BLaER1 treated with 17β-estradiol and CSF1 and Interleukin-3, amounts not matched to agents 10 nM and 100 nM (cell line): ENCODE results near the gene MANBA.
A peak's percentile ranks its signal among the peaks of the same experiment; 100 is the strongest.
"Not testable (repeated sequence)": the region's sequence is repeated elsewhere in the genome, so short reads cannot be mapped to it uniquely, and the experiment has no call there.

Source experiments
- H3K27ac ChIP-seq, 11 experiments: shearing (Covaris generic); formaldehyde crosslinking; 2 replicates each; pipeline ENCODE4 v1.8.1; 2022
- H3K27me3 ChIP-seq, 11 experiments: shearing (Covaris generic); formaldehyde crosslinking; 2 replicates each; pipeline ENCODE4 v1.8.1; 2022
- H3K36me3 ChIP-seq, 11 experiments: shearing (Covaris generic); formaldehyde crosslinking; 2 replicates each; pipeline ENCODE4 v1.8.1; 2022
- H3K4me1 ChIP-seq, 10 experiments: shearing (Covaris generic); formaldehyde crosslinking; 2 replicates each; pipeline ENCODE4 v1.8.1; 2022
- H3K4me2 ChIP-seq, 11 experiments: shearing (Covaris generic); formaldehyde crosslinking; 2 replicates each; pipeline ENCODE4 v1.8.1; 2022
- H3K4me3 ChIP-seq, 10 experiments: shearing (Covaris generic); formaldehyde crosslinking; 2 replicates each; pipeline ENCODE4 v1.8.1; 2022
- H3K9ac ChIP-seq, 11 experiments: shearing (Covaris generic); formaldehyde crosslinking; 2 replicates each; pipeline ENCODE4 v1.8.1; 2022
- H3K9me3 ChIP-seq, 11 experiments: shearing (Covaris generic); formaldehyde crosslinking; replicated peaks in 1 of 11; 2 replicates each; pipeline ENCODE4 v1.8.1; 2022
- H4K20me1 ChIP-seq, 11 experiments: shearing (Covaris generic); formaldehyde crosslinking; 2 replicates each; pipeline ENCODE4 v1.8.1; 2022
- Cebpa-rat ChIP-seq, 11 experiments: shearing (Covaris generic); IDR thresholded peaks; 2 replicates each; pipeline ENCODE4 v1.8.1; 2022

MANBA gene

DNA sequence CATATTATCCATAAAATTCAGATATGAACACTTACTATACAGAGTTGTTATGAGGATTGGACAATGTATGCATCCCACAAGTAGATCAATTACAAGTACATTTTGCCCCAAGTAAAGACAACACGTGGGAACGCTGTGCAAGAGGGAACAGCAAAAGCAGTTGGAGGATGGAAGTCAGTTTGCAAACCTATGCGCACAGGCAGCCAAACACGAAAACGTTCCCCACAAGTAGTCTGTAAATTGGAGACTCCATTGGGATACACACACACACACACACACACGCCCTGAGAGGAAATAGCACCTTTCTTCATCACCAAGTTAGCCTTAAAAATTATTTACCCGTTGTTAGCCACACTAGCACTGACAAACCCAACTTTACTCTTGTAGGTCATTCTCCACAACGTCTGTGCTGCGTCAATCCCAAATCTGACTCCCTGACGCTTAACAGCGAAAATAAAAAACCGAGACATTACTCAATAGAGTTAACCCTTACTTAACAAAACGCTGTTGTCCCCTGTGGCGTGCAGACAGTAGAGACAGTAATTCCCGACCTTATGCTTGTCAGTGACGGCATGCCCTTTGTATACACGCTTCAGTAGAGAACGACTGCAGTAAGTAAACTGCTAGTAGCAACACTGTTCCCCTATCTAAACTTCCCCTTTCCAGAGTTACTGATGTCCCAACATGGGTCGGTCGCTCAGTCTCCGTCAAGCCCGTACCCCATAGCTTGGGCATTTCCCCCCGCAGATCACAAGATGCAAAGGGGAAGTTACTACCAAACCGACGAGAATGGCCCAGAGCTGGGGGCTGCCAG lies 730 bp downstream of the MANBA start:
- H3K9me3 ChIP-seq: peaks cover 0 to 17% (median 11%) of the 10 kb centered on the region in 11 experiments; a peak in 15 of 22 replicates
- peak overlapping the region; percentile 75 to 99 (median 96) for H3K27ac ChIP-seq
- peak overlapping the region; percentile 76 to 97 (median 94) for H3K4me2 ChIP-seq
- H3K4me3 ChIP-seq: peak overlapping the region; percentile 70 to 97 (median 84)
- peak in 3 of 11 experiments; percentile 32 to 56 (median 45); a peak in 4 of 22 replicates for TF ChIP-seq Cebpa-rat (IDR thresholded peaks at IDR 0.05)
- H3K36me3 ChIP-seq: peaks cover 0 to 20% (median 0%) of the 10 kb centered on the region in 11 experiments; a peak in 4 of 22 replicates
- peaks cover 16 to 42% (median 23%) of the 10 kb centered on the region in 10 experiments for H3K4me1 ChIP-seq
- peak overlapping the region; percentile 81 to 99 (median 96) for H3K9ac ChIP-seq
- peaks cover 0 to 10% (median 9%) of the 10 kb centered on the region in 11 experiments; a peak in 12 of 22 replicates for H3K27me3 ChIP-seq
- peaks cover 6 to 45% (median 19%) of the 10 kb centered on the region in 11 experiments; a peak in 14 of 22 replicates for H4K20me1 ChIP-seq

DNA sequence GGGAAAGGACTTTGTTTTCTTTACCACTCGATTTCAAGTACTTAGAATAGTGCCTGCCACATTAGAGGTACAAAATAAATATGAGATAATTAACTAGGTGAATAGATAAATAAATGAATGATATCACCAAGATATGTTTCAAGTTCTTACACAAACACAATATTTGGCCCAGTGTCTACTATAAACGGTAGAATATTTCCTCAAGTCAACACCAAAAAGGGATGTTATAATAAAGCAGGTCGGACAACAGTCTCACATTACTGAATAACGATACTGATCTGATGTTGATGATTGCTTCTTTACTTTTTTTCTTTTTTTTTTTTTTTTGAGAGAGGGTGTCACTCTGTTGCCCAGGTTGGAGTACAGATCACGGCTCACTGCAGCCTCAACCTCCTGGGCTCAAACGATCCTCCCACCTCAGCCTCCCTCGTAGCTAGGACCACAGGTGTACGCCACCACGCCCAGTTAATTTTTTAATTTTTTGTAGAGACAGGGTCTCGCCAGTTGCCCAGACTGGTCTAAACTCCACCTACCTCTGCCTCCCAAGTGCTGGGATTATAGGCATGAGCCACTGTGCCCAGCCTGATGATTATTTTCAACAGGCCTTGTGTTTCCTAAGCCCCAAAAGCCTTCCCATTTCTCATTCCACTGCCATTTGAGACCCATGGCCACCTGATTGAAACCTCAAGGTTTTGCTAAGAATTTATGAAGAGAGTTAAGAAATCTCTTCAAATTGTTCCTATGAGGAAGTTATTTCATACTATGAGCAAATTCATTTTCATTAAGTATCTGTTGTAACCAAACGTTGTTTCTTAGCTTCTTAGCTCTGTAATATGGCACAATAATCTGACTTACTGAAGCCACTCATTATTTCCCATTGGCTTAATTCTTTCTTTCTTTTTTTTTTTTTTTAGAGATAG lies 2.3 kb downstream of the MANBA start:
- peaks cover 0 to 21% (median 16%) of the 10 kb centered on the region in 11 experiments; a peak in 17 of 22 replicates for H3K9me3 ChIP-seq
- H3K9ac ChIP-seq: peak overlapping the region in 3 of 11 experiments; percentile 96 to 99 (median 98); a peak in 5 of 22 replicates
- H3K4me1 ChIP-seq: peaks cover 16 to 42% (median 23%) of the 10 kb centered on the region in 10 experiments
- peak overlapping the region; percentile 76 to 97 (median 94) for H3K4me2 ChIP-seq
- peaks cover 0 to 26% (median 10%) of the 10 kb centered on the region in 11 experiments; a peak in 10 of 22 replicates for H3K36me3 ChIP-seq
- no peak for TF ChIP-seq Cebpa-rat (IDR thresholded peaks at IDR 0.05)
- H3K27me3 ChIP-seq: peaks cover 0 to 10% (median 9%) of the 10 kb centered on the region in 11 experiments; a peak in 12 of 22 replicates
- H3K4me3 ChIP-seq: peak overlapping the region in 5 of 10 experiments; percentile 78 to 97 (median 85); a peak in 6 of 20 replicates
- peak overlapping the region in 4 of 11 experiments; percentile 97 to 99 (median 98); a peak in 7 of 22 replicates for H3K27ac ChIP-seq
- H4K20me1 ChIP-seq: peaks cover 6 to 60% (median 19%) of the 10 kb centered on the region in 11 experiments; a peak in 14 of 22 replicates

DNA sequence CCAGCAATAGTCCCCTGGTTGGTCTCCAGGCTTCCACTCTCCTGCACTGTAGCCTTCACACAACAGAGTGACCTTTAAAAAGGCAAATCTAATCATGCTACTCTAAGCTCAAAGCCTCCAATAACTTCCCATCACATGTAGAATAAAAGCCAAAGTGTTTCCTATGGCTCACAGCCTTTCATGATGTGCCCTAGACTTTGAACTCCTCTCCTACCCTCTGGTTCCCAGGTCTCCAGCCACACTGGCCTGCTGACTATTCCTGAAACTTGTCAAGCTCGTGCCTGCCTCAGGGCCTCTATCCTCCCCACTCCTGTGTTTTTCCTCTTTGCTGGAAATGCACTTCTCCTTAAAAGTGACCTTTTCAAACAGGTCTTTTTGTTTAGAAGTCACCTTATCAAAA lies 3.1 kb downstream of the MANBA start:
- 0 out of 22 replicates have a peak overlapping the region, but pooled peaks of 1 of the 11 experiments have one; percentile 16 for H3K9ac ChIP-seq
- H4K20me1 ChIP-seq: peaks cover 6 to 69% (median 19%) of the 10 kb centered on the region in 11 experiments; a peak in 14 of 22 replicates
- peaks cover 0 to 21% (median 16%) of the 10 kb centered on the region in 11 experiments; a peak in 17 of 22 replicates for H3K9me3 ChIP-seq
- TF ChIP-seq Cebpa-rat (IDR thresholded peaks at IDR 0.05): no peak
- peak overlapping the region in 3 of 11 experiments; percentile 3 to 96 (median 95); a peak in 4 of 22 replicates for H3K4me2 ChIP-seq
- peaks cover 0 to 26% (median 11%) of the 10 kb centered on the region in 11 experiments; a peak in 10 of 22 replicates for H3K36me3 ChIP-seq
- no peak overlapping the region for H3K4me3 ChIP-seq
- peaks cover 16 to 42% (median 23%) of the 10 kb centered on the region in 10 experiments for H3K4me1 ChIP-seq
- H3K27me3 ChIP-seq: peaks cover 0 to 10% (median 9%) of the 10 kb centered on the region in 11 experiments; a peak in 12 of 22 replicates
- H3K27ac ChIP-seq: no peak overlapping the region

DNA sequence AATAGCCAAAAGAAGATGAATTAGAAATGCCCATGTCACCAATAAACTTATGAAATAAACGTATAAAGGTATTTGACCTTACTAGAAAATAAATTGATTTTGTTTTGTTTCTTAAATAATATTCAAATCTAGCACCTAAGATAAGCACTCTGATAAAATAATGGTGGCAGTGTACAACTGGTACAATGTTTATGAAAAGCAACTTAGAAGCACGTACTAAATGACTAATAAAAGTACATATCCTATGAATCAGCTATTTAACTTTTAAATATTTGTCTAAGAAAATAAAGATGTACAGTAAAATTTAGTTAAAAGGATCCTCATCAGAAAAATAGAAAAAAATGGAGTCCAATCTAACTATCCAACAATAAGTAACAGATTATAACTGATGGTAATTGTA lies 6.7 kb downstream of the MANBA start:
- H4K20me1 ChIP-seq: peaks cover 6 to 93% (median 23%) of the 10 kb centered on the region in 11 experiments; a peak in 16 of 22 replicates

DNA sequence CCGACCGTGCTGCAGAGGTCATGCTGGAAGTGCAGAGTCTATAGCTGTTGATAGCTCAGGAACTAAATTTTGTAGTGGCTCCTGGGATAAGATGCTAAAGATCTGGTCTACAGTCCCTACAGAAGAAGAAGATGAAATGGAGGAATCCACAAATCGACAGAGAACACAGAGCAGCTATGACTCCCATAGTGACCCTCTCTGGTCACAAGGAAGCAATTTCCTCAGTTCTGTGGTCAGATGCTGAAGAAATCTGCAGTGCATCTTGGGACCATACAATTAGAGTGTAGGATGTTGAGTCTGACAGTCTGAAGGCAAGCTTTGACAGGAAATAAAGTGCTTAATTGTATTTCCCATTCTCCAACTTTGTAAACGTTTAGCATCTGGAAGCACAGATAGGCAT lies 8.8 kb downstream of the MANBA start:
- H4K20me1 ChIP-seq: peaks cover 0 to 93% (median 10%) of the 10 kb centered on the region in 11 experiments; a peak in 15 of 22 replicates
- peaks cover 33 to 66% (median 53%) of the 10 kb centered on the region in 11 experiments for H3K36me3 ChIP-seq
- no peak overlapping the region for H3K9ac ChIP-seq
- peaks cover 0 to 33% (median 0%) of the 10 kb centered on the region in 10 experiments; a peak in 4 of 20 replicates for H3K4me1 ChIP-seq
- TF ChIP-seq Cebpa-rat (IDR thresholded peaks at IDR 0.05): no peak
- H3K27ac ChIP-seq: no peak overlapping the region
- H3K4me2 ChIP-seq: peak overlapping the region in 2 of 11 experiments; percentile 15 to 20; a peak in 2 of 22 replicates
- no peak overlapping the region for H3K4me3 ChIP-seq
- H3K9me3 ChIP-seq: peaks cover 0 to 19% (median 16%) of the 10 kb centered on the region in 11 experiments; a peak in 17 of 22 replicates
- no peaks in the 10 kb centered on the region for H3K27me3 ChIP-seq

More for the DNA sequence above, 6.7 kb downstream of the MANBA start:
- no peak overlapping the region for H3K27ac ChIP-seq
- H3K4me2 ChIP-seq: no peak overlapping the region
- H3K4me1 ChIP-seq: peaks cover under 1 to 54% (median 7%) of the 10 kb centered on the region in 10 experiments; a peak in 19 of 20 replicates
- H3K27me3 ChIP-seq: no peaks in the 10 kb centered on the region
- H3K36me3 ChIP-seq: peaks cover 16 to 58% (median 40%) of the 10 kb centered on the region in 11 experiments
- no peak for TF ChIP-seq Cebpa-rat (IDR thresholded peaks at IDR 0.05)
- peaks cover 0 to 21% (median 16%) of the 10 kb centered on the region in 11 experiments; a peak in 17 of 22 replicates for H3K9me3 ChIP-seq
- H3K4me3 ChIP-seq: no peak overlapping the region
- H3K9ac ChIP-seq: no peak overlapping the region

DNA sequence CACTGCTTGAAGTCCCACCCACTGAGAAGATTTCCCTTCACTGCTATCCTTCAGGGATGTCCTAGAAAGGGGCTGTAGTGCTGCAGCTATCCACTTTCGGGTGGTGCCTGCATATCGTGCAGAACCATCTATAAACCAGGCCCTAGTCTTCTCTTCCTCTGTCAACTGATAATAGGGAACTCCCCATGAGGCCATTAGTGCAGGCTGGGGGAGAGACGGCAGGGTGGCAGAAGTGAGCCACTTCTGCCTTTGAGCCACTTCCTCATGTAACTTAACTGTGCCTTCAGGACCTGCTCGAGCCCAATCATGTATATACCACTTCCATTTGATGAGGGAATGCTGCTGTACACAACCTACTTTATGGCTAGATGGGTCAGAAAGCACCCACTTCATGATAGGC lies 17.4 kb downstream of the MANBA start:
- not testable (repeated sequence) for H3K4me3 ChIP-seq, H3K27me3 ChIP-seq, H3K9ac ChIP-seq
- Histone ChIP-seq H3K9me3 (peaks cover 41 to 74% (median 62%) of the 10 kb centered on the region in 11 experiments), H3K4me2 (peak overlapping the region in 3 of 11 experiments; percentile 12 to 67 (median 61); a peak in 4 of 22 replicates), H4K20me1 (peaks cover 0 to 93% (median 0%) of the 10 kb centered on the region in 11 experiments; a peak in 5 of 22 replicates), H3K27ac (0 out of 22 replicates have a peak overlapping the region, but pooled peaks of 1 of the 11 experiments have one; percentile 10), H3K4me1 (peaks cover 0 to 30% (median 0%) of the 10 kb centered on the region in 10 experiments; a peak in 6 of 20 replicates), H3K36me3 (peaks cover 66 to 97% (median 89%) of the 10 kb centered on the region in 11 experiments)

DNA sequence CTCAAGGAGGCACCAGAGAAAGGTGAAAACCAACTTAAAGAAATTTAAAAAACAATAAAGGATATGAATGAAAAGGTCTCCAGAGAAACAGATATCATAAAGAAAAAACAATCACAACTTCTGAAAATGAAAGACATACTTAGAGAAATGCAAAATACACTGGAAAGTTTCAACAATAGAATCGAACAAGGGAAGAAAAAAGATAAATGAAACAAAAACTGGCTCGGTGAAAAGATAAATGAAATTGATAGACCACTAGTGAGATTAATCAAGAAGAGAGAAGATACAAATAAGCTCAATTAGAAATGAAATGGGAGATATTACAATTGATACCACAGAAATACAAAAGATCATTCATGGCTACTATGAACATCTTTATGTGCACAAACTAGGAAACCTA lies 22.0 kb downstream of the MANBA start:
- not testable (repeated sequence) for H3K9ac ChIP-seq, H3K27me3 ChIP-seq, H3K27ac ChIP-seq, H3K4me3 ChIP-seq
- Histone ChIP-seq H3K4me2 (peak overlapping the region in 1 of 11 experiments; percentile 4; a peak in 1 of 22 replicates), H3K4me1 (peaks cover 17 to 51% (median 21%) of the 10 kb centered on the region in 10 experiments), H3K9me3 (peaks cover 43 to 67% (median 55%) of the 10 kb centered on the region in 11 experiments), H4K20me1 (peaks cover 4 to 93% (median 17%) of the 10 kb centered on the region in 11 experiments; a peak in 15 of 22 replicates), H3K36me3 (peaks cover 41 to 70% (median 58%) of the 10 kb centered on the region in 11 experiments)
